T-helper 9 cell (primary cell): Measurements from ENCODE around the gene GRAMD1B.

ENCODE experiments used
- DNase-seq: peaks from one replicate; pipeline ENCODE4 v3.0.0-alpha.2; 2020

The GRAMD1B gene

DNA sequence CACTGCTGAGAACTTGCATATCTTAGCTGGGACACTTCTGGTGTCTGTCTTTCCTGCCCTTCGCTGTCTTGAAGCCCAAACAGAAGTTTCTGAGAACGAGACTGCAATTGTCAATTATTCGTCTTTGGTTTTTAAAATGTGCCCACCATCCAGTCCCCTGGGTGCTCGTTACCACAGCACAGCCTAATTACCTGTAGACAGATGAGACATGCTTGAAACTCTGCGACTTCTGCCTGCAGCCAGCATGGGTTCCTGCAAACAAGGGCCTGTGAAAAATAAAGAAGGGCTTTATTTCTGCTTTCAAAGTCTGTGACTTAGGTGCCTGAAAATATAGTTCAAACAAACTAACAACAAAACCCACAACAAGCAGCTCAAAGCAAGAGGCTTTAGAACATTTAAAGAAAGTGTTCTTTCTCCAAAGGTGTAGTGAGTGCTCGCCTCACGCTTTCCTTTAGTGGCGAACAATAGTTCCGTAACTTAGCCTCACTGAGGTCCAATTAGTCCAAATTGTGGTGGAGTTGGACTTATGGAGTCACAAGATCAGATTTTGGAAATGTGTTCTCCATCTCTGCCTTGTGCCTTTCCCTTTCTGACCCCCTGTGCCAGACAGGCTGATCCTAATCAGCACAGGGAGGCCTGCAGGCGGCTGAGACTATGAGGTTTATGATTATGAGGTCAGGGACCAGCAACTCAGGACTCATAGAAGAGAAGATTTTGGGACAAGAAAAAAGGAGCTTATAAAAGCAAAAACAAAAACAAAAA is 20.4 kb upstream of the GRAMD1B start:
- DNase-seq: no peak

DNA sequence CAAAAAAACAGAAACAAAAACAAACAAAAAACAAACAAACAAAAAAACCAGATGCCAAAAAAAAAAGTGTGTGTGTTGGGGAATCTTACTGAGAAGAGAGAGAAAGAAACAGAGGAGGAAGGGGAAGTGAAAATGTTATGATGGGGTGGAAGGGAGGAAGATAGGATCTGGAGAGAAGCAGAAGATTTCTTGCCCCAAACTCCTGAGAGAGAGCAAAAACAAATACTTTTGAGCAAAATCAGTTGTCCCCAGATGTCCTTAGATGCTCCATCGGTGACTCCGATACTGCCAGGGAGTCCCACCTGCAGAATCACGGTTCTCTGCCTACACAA is 19.9 kb upstream of the GRAMD1B start:
- no peak for DNase-seq

DNA sequence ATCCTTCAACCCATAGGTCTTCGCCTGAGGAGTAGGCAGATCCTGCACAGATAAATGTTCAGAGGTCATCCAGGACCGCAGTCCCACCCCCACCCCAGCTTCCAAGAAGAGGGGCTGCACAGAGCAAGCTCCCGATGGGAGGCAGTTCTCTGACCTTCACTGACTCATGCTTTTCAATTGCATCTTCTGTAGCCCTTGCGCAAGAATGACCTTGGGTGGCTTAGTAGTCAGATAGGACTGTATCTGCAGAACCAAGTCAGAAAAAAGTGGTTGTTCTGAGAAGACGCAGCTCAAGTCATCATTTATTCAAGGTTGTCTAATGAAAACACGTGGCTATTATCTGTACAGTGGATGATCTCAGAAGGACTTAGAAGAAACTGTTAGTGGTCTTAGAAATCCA is 16.4 kb upstream of the GRAMD1B start:
- DNase-seq: no peak

DNA sequence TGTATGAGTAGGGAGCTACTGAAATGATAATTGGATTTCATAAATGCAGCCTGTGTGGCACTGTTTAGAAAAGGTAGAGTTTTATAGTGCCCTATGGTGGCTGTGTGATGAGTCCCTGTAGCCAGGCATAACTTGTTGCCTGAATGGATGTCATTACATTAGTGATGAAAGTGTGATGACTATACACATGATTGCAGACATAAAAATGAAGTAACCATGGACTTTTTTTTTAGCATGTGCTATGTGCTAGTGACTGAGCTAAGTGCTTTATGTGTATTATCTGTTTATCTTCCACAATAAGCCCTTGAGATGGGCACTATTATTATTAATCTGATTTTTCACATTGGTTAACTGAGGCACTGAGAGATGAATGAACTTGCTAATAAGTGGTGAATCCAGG is 13.5 kb upstream of the GRAMD1B start:
- DNase-seq: no peak

DNA sequence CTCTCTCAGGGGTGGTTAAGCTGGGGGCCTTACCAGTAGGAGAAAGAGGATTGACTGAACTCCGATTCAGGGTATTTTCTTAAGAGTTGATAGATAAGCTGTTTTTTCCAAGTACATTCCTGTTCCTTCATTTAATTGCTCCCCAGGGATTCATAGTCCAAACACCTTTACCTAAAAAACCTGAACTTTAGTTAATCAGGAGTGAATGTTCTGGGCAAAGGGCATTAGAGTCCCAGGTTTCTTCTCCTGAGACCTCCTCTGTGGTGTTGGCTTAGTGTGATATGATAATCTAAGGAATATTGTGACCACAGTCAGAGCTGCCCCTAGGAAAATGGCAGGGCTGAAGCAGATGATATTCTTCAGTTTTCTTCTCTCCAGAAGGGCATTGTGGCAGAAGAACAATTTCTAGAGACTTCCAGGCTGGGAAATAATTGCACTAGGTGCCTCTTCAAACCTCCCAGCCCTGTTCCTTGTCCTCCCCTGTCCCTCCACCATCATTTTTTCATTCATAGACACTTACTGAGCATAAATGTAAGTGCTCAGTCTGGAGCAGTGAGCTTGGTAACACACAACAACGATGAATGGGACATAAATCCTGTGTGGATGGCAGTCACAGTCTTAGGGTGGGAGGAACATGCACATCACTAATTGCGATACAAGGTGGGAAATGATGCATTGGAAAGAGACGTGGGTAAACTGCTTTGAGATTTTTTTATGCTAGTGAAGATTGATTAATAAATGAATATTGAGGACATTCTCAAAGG is 11.5 kb upstream of the GRAMD1B start:
- DNase-seq: no peak

DNA sequence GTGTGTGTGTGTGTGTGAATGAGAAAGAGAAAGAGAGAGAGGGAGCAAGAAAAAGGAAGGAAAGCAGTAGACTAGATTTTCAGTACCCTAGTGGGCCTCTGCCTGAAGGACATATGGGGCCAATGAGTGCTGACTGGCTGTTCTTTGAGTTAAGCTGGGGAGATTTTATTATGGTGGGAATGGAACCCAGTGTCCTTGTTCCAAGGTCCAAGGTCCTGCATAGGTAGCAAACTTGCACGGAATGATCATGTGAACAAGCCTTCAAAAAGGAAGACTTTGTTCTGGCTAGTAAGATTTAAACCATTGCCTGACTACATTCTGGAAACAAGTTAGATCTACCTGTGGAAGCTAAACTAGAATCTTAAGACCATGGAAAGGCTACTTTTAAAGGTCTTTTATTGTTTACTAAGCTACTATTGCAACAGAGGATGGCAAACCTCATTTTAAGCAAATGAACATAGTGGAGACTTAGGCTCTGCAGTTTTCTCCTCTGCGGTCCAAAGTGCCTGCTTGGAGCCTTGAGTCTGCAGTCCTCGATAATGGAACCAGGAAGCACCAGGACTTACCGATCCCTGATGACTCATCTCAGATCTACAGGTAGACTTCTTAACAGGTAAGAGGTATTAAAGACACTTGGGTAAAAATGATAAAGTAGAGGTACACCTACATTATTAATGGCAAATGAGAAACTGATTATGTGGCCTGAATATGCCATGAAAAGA is 10.2 kb upstream of the GRAMD1B start:
- DNase-seq: no peak

DNA sequence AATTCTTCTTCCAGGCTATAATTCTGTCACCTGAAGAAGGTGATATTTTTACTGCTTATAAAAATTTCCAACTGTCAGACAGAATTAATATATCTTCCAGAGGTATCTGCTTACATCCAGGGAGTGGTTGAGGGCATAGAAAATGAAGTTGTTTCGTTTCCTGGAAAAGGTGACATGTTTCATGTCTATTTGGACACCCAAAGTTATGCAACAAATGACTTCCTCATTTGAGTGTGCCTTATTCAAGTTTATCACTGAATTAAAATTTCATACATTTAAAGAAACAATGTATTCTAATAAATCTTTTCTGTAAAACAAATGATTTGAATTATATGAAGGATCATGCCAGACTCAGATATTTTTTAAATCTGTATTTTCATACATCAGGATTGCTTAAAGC is 8.5 kb upstream of the GRAMD1B start:
- no peak for DNase-seq

DNA sequence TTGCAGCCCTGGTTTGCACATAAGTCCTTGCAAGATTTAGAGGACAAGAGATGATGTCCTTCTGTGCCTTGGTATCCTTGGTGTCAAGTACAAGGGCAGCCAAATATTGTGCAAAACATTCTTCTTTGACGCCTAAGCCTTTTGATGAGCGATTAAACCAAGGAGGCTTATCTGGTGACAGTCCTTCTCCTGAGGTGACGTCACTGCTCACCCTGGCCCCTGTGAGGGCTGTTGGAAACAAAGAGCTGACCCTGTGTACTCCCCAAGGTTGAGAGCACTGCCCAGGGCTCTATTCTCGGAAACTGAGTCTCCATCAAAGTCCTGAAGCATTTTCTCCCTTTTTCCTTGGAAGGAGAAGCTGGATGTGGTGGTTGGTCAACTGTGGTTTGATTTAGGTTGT is 4.7 kb upstream of the GRAMD1B start:
- no peak for DNase-seq

DNA sequence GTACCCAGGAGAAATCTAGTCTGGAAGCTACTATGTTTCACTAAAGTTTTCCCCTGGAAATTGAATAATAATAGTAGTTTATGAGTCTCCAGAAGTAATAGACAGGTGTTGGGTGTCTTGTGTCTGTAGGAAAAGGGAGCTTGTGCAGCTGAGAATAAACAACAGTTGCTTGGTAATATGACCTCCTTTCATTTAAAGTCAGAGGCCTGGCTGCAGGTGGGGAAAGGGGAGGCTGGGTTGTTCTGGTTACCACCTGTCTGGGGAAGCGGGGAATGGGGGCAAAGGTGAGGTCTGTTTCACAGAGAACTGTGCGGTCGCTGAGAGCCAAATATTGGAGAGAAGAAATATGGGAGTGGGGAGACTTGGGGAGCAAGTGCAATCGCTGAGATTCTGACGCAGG is 3.3 kb upstream of the GRAMD1B start:
- no peak for DNase-seq

DNA sequence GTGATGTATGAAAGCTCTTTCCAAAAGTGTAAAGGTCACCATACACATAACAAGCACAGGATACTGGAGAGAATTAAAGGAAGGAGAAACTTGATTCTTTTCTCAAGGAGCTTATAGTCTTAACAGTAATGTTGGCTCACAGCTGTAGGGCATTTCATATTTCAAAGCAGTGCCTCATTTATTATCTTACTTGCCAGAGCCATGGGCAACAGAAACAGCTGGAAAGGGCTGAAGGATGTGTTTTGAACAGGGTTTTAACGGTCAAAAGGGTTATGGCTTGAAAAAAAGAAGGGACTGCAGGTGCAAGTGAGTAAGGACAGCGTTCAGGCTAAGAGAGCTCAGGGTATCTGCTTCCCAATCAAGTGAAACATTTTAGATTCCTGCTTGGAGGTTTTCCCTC is 2.7 kb upstream of the GRAMD1B start:
- no peak for DNase-seq

DNA sequence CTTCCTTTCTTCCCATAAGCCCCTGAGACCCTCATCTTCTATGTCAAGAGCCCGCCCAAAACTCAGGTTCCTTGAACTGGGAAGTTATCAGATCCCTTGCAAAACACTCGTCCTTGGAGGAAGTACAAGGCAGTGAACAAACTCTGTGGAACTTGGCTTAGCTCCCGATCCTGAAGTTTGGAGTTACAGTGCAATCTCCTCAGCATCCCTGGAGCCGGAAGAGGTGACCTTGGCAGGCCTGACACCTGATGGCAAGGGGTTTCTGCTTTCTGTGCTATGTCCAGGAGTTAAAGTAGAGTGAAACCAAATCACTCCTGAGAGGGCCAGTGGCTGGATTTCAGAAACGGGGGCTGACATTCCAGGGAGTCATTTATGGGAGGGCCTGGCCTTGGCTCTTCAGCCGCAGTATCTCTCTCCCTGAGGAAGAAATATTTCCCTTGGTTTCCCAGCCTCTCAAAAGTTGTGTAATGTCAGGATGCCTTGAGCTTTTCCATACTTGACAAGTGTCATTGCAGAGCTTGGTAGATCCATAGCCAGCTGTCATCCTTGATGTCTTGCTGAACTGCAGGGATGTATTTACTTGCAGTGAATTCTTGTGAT is 1.9 kb upstream of the GRAMD1B start:
- DNase-seq: no peak

DNA sequence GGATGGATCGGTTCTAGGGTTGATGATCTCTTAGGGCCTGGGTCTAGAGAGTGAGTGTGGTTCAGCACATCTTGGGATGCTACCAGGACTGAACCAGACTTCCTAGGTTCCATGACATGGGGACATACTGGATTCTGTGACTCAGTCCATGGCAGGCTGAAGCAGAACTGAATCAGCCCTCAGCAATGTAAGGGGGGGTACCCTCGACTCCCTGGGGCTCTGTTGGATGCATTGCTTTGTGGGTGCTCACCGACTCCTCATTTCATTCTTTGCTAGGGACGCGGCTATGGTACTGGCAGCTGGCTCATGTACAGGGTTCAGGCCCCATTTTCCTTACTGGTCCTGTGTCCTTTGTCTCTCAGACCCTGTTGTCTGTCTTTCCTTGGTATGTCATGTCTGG is 733 bp upstream of the GRAMD1B start:
- no peak for DNase-seq

DNA sequence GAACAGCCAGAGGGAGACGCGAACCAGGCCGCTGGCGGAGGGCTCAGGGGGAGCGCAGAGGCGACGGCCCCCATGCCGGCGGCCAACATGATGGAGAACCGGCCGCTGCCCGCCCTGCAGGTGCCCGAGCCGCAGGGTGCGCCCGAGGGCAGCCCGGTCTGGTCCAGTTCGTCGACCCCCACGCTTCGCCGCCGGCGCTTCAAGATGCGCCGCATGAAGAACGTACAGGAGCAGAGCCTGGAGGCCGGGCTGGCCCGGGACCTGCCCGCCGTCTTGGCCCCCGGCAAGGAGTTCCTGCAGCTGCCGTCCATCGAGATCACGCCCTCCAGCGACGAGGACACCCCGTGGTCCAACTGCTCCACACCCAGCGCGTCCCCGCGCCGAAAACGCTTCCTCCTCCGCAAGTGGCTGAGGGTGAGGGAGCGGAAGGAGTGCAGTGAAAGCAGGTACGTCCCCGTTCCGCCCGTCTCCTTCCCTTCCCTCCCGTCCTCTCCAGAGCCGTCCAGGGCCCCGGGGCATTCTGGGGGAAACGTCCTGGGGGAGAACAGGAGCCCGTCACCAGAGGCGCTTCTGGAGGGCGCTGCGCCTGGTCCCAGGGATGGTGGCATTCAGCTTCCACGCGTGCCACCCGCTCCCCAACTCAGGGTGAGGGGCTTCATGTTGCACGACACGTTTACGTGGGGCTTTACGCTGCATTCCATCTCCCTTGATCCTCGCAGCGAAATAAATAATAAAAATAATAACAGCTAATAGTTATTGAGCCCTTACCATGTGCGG is 840 bp downstream of the GRAMD1B start:
- DNase-seq: peak; percentile 36

DNA sequence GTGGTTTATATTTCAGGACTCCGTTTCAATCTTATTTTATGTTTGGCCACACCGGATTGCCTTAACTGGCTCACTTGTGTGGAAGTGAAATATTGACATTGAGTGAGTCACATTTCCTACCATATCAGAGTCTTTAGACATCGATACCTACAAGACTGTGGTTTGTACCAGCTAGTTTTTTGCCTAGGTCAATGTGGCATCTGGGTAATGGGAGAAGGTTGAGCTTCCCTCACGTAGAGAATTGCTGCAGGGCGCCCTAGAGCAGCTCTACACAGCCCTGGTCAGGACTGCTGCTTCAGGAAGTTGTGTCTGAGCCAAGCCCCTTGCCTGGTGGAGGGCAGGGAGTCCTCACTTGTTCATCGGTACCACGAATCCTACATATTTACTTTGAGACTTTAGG is 1.6 kb downstream of the GRAMD1B start:
- no peak for DNase-seq

DNA sequence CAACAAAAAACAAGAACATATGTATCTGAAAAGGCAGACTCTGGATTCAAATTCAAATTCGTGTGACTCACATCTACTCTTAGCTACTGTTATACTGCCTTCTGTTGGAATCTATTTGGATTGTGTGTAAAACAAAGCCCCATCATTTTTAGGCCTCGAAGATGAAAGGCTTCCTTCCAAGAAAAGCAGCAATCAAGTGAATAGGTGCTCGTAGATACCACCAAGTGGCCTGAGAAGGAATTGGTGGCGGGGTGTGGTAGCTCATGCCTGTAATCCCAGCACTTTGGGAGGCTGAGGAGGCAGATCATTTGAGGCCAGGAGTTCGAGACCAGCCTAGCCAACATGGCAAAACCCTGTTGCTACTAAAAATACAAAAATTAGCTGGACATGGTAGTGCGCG is 4.2 kb downstream of the GRAMD1B start:
- DNase-seq: no peak

DNA sequence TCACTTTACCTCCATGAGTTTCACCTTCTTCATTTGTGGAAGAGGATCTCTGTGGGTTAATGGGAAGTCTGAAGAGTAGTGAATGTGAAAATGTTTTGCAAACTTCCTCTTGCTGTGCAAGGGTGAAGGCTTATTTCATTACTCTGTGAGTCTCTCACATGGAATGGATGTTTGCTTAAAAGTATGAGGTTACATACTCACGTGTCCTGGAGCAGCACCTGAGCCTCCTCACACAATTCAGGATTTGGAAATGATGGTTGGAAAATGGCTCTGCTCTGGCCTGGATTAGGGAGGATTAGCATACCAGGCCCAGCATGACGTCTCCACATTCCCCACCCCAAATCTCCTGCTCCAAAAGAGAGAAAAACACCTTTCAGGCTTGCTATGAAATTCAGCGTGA is 4.8 kb downstream of the GRAMD1B start:
- DNase-seq: no peak

DNA sequence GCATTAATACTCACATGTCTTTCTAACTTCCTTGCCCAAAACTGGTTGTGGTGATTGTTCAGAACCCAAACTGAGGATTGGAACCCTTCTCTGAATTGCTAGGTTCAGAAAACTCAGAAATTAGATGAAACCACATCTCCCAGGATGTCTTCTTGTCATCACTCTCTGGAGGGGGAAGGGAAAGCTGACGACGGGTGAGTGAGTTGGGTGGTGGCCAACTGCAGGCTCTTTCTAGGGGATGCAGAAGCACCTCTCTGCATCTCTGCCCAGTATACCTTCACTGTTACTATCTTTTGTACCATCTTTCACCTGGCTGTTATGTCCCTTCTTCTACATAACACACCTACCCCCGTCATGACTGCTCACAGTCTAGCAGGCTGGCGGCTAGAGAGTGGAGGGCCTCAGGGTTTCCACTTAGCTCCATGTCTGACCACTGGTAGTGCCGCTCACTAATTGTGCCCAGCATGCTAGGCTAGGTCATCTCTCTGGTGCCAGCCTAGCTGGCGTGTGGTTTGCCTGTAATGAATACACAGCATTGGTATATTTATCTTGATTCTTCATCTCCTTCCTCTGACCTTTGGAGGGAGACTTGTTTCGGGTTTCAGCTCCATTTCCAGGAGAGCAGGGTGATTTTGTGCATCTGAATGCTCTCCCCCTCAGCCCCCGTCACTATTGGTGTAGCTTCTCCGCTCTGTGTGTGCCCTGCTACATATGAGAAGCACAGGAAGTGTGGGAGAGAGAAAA is 7.3 kb downstream of the GRAMD1B start:
- DNase-seq: no peak

DNA sequence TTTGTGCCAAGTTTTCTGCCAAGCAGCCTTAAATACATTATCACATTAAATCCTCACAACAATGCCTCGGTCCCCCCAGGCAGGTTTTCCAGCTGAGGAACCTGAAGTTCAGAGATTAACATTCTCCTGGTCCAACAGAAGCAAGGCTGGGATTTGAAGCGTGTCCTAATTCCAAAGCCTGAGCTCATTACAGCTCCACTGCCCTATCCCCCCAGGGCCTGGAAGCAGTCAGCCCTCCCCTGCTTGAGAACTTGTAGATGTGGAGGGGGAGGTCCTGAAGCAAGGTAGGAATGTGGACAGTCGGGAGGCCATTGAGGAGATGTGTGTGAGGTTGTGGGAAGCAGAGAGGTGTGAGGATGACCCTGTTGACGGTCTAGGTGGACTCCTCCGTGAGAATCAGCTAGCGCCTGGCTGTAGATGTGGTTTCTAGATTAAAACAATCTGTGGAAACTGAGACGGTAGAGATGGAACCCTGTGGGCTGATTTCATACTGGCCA is 8.1 kb downstream of the GRAMD1B start:
- no peak for DNase-seq

DNA sequence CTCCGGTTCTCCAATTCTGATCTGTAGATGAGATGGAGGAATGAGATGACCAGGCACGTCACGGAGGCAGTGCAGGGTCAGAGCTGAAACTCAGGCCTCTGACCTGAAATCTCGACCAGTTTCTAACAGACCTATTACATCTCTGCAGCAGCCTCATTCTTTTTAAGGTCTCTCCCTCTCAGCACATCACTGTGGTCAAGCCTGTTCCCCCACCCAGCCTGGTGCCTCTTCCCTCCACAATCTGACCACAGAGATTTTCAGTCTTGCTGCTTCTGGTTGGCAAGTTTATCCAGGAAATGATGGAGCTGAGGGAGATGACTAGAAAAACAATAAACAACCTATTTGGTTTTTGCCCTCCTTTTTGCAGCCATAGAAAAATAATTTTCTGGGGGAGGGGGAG is 9.5 kb downstream of the GRAMD1B start:
- DNase-seq: no peak

DNA sequence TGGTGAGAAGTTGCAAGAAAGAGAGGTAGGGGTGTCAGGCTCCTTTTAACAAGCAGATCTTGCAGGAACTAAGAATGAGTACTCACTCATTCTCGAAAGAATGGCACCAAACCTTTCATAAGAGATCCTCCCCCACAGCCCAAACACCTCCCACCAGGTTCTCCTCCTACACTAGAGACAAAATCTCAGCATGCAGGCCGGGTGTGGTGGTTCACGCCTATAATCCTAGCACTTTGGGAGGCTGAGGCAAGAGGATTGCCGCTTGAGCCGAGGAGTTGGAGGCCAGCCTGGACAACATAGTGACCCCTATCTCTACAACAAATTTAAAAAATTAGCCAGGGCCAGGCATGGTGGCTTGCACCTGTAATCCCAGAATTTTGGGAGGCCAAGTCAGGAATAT is 11.1 kb downstream of the GRAMD1B start:
- no peak for DNase-seq

DNA sequence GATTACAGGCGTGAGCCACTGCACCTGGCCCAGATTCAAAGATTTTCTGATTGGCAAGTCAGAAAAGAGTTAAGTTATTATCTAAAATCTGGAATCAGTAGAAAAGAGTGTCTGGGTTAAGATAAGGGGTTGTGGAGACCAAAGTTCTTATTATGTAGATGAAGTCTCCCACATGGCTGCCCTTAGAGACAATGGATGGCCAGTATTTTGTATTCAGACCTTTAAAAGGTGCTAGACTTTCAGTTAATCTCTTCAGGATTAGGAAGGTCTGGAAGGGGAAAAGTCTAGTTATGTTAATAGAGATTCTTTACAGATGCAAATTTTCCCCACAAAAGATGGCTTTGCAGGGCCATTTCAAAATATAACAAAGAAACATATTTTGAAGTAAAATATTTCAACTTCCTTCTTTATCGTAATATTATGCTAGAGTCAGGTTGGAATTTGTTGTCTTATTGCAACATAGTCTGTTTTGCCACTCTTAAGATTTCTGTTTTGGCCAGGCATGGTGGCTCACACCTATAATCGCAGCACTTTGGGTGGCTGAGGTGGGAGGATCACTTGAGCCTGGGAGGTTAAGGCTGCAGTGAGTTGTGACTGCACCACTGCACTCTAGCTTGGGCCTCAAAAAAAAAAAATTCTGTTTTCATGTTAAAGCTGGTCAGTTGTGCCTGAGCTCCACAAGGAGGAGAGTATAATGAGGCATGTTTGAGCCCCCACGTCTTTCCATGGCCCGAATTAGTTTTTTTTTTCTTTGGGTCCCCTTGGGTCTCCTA is 14.0 kb downstream of the GRAMD1B start:
- no peak for DNase-seq
